ENCODE results near the gene PCSK4. TPM values are rescaled to one million over a fixed set of nuclear protein-coding genes. Genes with fewer than 3 reads are reported as not detected.

Gene PCSK4
- total RNA-seq, 1 donor from 2014 or later = 37.7 TPM

DNA sequence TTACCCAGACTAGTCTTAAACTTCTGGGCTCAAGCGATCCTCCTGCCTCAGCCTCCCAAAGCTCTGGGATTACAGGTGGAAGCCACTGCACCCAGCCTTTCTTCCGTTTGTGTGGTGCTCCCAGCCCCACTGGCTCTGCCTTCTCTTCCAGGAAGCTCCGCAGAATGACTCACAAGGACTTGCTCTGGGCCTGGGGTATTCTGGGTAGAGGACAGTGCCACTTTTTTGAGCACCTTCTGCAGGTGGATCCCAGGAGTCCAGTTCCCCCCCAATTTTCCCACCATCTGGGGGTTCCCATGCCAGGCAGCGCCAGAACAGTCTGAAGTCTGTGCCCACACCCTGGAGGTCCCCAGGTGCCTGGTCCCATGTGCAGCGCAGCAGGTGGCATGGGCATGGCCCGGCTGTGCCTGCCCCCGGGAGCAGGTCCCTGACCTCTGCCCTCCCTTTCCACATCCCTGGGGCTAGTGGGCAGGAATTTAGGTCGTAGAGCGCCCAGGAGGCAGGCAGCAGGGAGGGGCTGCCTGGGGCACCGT lies 2.4 kb upstream of the PCSK4 start:
- Mint-ChIP-seq H3K36me3 (ENCODE audit: insufficient read depth) (no peaks in the 10 kb centered on the region), H3K27me3 (peaks cover 7% of the 10 kb centered on the region), H3K4me1 (ENCODE audit: low read depth) (peaks cover 17% of the 10 kb centered on the region), H3K9me3 (ENCODE audit: low read depth) (no peaks in the 10 kb centered on the region), H3K4me3 (ENCODE audit: low read depth) (peak overlapping the region; percentile 41), H3K27ac (no peak overlapping the region)
- no peak for DNase-seq (ENCODE audit: low spot score, unreplicated experiment)
- TF ChIP-seq, protein P1, sequence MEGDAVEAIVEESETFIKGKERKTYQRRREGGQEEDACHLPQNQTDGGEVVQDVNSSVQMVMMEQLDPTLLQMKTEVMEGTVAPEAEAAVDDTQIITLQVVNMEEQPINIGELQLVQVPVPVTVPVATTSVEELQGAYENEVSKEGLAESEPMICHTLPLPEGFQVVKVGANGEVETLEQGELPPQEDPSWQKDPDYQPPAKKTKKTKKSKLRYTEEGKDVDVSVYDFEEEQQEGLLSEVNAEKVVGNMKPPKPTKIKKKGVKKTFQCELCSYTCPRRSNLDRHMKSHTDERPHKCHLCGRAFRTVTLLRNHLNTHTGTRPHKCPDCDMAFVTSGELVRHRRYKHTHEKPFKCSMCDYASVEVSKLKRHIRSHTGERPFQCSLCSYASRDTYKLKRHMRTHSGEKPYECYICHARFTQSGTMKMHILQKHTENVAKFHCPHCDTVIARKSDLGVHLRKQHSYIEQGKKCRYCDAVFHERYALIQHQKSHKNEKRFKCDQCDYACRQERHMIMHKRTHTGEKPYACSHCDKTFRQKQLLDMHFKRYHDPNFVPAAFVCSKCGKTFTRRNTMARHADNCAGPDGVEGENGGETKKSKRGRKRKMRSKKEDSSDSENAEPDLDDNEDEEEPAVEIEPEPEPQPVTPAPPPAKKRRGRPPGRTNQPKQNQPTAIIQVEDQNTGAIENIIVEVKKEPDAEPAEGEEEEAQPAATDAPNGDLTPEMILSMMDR (IDR thresholded peaks at IDR 0.05; ENCODE audit: unreplicated experiment) = no peak

DNA sequence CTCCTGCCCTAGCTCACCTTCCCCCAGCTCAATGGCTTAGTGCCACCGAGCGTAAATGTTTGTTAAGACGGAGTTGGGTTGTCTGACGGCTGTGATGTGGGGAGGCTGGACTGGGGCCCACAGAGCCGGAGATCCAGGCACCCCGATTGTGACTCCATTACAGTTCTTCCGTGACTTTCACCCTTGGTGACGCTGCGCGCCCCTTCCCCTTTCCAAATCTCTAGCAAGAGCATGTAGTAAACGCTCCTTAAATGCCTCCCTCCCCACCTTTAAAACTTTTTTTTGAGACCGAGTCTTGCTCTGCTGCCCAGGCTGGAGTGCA lies 1.7 kb upstream of the PCSK4 start:
- TF ChIP-seq, protein P1 (IDR thresholded peaks at IDR 0.05; ENCODE audit: unreplicated experiment) = no peak
- no peaks in the 10 kb centered on the region for H3K9me3 Mint-ChIP-seq (ENCODE audit: low read depth)
- no peak for DNase-seq (ENCODE audit: low spot score, unreplicated experiment)
- H3K27me3 Mint-ChIP-seq = peaks cover 7% of the 10 kb centered on the region
- H3K27ac Mint-ChIP-seq = no peak overlapping the region
- no peaks in the 10 kb centered on the region for H3K36me3 Mint-ChIP-seq (ENCODE audit: insufficient read depth)
- H3K4me3 Mint-ChIP-seq (ENCODE audit: low read depth) = peak overlapping the region; percentile 72
- peaks cover 17% of the 10 kb centered on the region for H3K4me1 Mint-ChIP-seq (ENCODE audit: low read depth)

GRCh38 chr19:1491114-1491848 lies 1.1 kb upstream of the PCSK4 start, which contains the start of gene REEP6:
REEP6 (plus strand) TSS chr19:1491181; CDS start chr19:1491270, 89 bp downstream.
- Mint-ChIP-seq H3K9me3 (ENCODE audit: low read depth) (no peaks in the 10 kb centered on the region), H3K4me3 (ENCODE audit: low read depth) (peak within 1 kb of the TSS; percentile 82), H3K27ac (peak within 1 kb of the TSS; percentile 97), H3K27me3 (peaks cover 7% of the 10 kb centered on the region), H3K36me3 (ENCODE audit: insufficient read depth) (no peaks in the 10 kb centered on the region), H3K4me1 (ENCODE audit: low read depth) (peaks cover 13% of the 10 kb centered on the region)
- TF ChIP-seq, protein P1 (IDR thresholded peaks at IDR 0.05; ENCODE audit: unreplicated experiment) = peak; percentile 12
- DNase-seq (ENCODE audit: low spot score, unreplicated experiment) = no peak

DNA sequence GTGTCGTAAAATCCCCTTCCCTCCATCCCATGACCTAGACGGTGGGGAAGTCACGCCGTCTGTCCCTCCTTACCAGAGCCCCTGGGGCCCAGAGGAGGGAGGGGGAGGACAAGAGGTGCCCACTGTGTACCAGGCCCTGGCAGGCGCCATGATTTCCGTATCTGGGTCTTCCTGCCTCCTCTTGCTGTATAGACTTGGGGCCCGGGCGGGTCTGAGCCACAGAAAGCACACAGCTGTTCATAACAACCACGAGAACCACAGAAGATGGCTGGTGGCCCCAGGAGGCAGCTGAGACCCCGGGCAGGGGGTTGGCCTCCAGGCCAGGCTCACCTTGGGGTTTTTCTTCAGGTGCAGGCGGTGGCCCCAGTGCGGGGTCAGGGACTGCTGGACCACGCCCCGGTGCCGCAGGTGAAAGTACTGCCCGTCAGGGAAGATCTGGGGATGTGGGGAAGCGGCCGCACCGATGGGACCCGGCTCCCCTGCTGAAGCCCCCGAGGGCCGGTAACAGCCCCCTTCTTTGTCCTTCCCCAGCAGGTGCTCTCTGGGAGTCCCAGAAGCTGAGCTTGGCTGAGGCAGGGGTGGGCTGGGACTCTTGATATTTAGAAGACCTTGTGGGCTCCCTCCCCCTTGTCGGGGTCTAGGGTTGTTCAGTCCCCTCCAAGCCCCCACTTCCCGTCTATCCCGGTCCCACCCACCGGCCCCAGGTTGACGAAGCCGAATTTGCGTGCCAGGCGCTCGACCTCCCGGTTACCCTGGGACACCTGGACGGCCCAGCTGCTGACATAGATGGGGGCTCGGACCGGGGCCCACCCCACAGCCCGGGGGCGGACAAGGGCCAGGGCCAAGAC lies 463 bp downstream of the PCSK4 start:
- Mint-ChIP-seq H3K9me3 (ENCODE audit: low read depth) (no peaks in the 10 kb centered on the region), H3K27me3 (peaks cover 7% of the 10 kb centered on the region), H3K4me1 (ENCODE audit: low read depth) (peaks cover 13% of the 10 kb centered on the region), H3K4me3 (ENCODE audit: low read depth) (peak overlapping the region; percentile 63), H3K36me3 (ENCODE audit: insufficient read depth) (no peaks in the 10 kb centered on the region), H3K27ac (peak overlapping the region; percentile 77)
- TF ChIP-seq, protein P1 (IDR thresholded peaks at IDR 0.05; ENCODE audit: unreplicated experiment) = no peak
- no peak for DNase-seq (ENCODE audit: low spot score, unreplicated experiment)

DNA sequence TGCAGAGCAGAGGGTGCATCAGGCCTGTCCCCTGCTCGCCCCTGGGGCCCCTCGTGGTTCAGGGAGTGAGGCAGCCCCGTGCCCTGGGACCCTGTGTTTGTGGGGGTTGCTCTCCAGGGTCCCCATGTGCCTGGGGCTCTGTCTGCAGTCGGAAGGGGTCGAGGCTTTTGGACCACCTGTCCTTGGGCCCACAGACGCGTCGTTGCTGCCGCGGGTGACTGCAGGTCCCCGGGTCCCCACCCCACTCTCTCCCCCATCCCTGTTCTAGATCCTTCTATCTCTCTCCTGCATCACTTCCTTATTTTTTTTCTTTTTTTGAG lies 1.9 kb downstream of the PCSK4 start:
- TF ChIP-seq, protein P1 (IDR thresholded peaks at IDR 0.05; ENCODE audit: unreplicated experiment) = no peak
- DNase-seq (ENCODE audit: low spot score, unreplicated experiment) = no peak
- no peak overlapping the region for H3K4me3 Mint-ChIP-seq (ENCODE audit: low read depth)
- H3K27ac Mint-ChIP-seq = no peak overlapping the region
- no peaks in the 10 kb centered on the region for H3K9me3 Mint-ChIP-seq (ENCODE audit: low read depth)
- peaks cover 12% of the 10 kb centered on the region for H3K4me1 Mint-ChIP-seq (ENCODE audit: low read depth)
- no peaks in the 10 kb centered on the region for H3K36me3 Mint-ChIP-seq (ENCODE audit: insufficient read depth)
- H3K27me3 Mint-ChIP-seq = peaks cover 7% of the 10 kb centered on the region

All from progenitor cell of endocrine pancreas (in vitro differentiated cells).